Fibroblast of peridontal ligament (primary cell): Measurements from ENCODE around the gene DDX5.
A peak's percentile ranks its signal among the peaks of the same experiment; 100 is the strongest.

Experiments used
- DNase-seq: peaks from one replicate; pipeline ENCODE4 v3.0.0-alpha.2; 2010; ENCODE audit errors: extremely low read depth

The DDX5 gene

GRCh38 chr17:64506201-64506575 is at the start of gene DDX5:
Gene DDX5 (minus strand): TSS chr17:64506289. CDS start chr17:64506119, 170 bp downstream.
- peak; percentile 95 for DNase-seq

DNA sequence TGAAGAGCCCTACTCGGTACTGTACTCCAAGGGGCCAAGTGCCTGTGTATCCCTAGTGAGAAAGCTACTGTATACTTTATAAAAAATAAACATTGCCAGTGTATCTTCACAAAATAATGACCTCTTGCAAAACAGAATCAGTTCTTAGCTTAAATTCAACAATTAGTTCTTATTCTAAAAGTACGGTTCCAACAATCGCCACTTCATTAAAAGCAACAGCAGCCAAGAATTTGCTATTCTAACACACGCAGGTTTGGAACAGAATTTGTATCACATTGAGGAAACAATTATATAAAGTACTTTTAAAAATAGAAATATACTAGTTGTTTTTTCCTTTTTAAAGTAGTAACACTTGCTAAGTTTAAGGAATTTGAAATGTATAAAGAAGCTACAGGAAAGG is 49.2 kb upstream of the DDX5 start:
- DNase-seq: no peak

DNA sequence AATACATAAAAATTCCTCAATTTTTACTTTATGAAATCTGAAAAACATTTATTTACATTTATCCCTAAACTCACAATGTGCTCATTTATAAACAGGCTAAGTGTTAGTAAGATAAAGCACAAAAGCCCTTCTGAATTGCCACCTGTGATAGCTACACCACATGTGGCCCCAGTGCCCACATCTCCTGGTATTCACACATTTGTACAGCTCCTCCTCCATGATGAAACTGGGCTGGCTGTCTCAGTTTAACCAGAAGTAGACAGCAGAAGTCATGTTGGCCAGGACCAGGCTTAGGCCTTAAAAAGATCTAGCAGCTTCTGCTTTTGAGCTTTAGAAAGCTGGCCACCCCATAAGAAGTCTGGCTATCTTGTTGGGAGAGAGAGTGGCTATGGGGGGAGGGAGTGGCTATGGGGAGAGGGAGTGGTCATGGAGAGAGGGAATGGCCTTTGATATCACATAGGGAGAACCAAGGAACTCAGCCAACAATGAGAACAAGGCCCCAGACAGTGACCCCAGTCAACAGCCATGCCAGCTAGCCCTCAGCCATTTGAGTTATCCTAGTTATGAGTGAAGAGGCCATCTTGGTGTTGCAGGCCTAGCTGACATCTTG is 48.0 kb upstream of the DDX5 start:
- no peak for DNase-seq

GRCh38 chr17:64551461-64551860 is 45.4 kb upstream of the DDX5 start:
- DNase-seq: no peak

GRCh38 chr17:64547319-64547718 is 41.2 kb upstream of the DDX5 start:
- DNase-seq: no peak

DNA sequence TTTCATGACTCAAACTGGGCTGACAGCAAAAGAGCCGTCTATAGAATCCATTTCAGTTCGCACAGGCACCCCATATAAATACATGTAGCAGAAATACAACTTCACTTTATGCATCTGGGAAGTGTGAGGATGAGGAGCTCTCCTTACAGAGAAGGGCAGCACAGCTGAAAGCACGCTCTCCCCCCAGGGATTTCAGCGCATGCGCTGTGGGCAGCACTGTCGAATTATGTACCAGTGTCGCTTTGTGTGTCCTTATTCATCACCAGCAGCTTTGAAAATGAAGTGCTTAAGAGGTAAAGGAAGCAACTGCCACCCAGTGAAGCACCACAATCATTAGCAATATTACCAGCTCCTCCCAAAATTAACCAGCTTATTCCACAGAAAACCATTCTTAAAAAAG is 40.6 kb upstream of the DDX5 start:
- DNase-seq: no peak

DNA sequence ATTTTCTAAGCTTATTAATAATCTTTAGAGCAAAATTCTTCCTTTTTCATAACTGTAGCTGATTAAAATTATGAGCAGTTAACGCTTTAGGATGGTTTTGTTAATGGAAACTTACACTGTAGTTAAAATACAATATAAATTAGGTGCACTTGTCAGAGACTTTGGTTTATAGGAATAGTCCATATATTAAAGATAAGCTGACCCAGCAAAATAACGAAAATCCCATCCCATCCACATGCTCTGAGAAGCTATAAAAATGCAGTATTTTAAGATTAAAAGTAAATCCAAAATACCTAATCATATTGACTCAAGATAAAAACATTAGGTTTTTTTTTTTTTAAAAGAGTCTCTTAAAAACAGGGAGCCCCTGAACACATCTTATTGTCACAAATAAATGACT is 38.7 kb upstream of the DDX5 start:
- no peak for DNase-seq

- DNase-seq: no peak
Measured at GRCh38 chr17:64540118-64540776, 34.2 kb upstream of the DDX5 start.

DNA sequence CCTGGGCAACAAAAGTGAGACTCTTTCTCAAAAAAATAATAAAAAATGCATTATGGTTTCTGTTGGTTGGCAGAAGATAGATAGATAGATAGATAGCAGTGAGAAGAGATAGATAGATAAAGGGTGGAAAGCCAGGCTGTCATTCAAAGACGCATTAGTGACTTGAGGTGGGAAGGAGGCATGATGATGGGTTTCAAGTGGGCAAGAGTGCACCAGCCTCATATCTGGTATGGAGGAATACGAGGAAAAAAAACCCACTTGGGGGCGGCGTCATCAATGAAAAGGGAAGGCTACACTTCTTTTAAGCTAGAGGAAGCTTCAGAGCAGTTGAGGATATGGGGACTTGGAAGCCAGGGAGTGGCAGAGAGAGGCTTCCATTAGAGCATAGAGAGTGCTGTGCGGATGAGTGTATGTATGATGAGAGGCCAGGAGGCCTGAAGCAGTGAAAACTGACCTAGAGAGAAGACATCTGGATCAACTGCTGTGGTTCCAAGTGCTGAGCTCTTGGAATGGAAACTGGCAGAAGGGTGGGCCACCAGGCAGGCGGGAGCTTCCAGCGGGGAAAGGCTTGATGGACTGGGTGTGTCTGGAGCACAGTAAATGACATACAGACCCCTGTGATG is 32.5 kb upstream of the DDX5 start:
- DNase-seq: no peak

DNA sequence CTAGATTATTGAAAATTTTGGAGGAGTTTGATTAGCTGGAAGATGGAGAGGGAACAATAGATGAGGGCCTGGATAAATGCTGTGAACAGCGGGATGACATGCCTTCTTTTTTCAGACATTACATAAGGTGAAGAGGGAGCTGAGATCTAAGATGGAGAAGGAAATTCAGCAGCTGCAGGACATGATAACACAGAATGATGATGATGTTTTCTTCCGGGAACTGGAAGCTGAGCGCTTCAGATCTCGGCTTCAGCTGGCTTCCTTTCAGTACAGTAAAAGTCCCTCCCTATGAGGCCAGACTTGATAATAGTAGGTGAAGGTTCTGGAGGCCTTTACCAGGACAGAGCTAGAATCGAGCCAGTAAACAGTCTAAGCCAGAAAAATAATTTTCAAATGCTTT is 31.4 kb upstream of the DDX5 start:
- DNase-seq: no peak

DNA sequence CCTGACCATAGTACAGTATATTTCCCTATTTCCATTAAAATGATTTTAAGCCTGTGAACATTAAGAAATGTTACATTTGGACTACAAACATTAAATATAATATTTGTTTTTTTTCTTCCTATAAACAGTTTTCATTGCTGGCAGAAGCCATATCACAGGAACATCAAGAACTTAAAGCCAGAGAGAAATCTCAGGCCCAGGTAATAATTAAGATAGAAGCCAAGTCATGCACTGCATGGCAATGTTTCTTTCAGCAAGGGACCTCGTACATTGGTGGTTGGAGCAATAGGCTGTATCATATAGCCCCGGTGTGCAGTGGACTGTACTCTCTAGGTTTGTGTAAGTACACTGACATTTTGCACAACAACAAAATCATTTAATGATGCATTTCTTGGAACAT is 30.8 kb upstream of the DDX5 start:
- DNase-seq: no peak

DNA sequence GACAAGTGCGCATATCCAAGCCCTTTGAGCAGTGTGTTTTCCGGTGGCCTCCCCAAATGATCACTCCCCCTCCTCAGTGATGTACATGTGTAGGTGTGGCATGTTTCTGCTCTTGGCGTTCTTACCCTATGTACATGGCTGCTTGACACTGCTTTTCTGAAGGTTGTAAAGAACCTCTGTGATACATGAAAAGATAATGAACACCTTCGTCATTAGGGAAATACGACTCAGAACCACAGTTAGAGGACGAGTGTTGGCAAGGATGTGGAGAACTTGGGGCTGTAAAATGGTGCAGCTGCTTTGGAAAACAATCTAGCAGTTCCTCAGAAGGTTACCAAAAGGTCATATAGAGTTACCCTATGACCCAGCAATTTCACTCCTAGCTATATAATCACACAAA is 29.3 kb upstream of the DDX5 start:
- DNase-seq: no peak

- DNase-seq: no peak
Measured at GRCh38 chr17:64534187-64534586, 28.1 kb upstream of the DDX5 start.

DNA sequence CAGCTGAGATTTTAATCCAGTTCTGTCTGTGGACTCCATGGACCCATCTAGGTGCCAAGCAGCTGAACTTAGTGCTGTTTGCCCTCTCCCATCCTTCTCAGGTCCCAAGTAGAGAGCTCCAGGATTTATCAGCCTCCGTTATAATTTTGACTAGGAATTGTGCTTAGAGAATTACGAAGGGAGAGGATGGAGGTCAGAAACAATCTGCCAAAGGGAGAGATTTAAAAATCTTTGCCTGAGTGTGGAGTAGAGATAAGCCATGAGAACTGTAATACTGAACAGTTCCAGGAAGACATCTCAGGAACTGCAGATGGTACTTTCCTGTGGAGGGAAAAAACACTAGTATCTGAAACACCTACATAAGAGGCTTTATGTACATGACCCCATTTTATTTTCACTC is 27.7 kb upstream of the DDX5 start:
- no peak for DNase-seq

GRCh38 chr17:64532409-64532808 is 26.3 kb upstream of the DDX5 start:
- DNase-seq: peak; percentile 37

DNA sequence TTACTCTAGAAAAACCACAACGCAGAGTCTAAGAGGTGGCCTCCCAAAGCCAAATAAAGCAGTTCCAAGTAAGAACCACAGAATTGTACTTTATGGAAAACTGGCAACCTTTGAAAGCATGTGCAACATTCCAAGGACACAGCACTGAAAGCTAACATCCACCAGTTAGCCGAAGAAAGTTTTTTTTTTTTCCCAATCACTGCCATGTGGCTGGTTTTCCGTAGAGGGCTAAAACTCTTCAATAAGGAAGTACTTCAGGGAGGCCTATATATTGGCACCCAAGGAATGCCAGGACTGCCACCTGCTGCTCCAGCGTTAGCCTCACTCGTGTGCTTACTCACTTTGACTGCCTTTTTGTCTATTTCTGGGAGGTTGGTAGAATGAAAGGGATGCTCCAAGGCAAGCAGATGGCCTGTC is 25.9 kb upstream of the DDX5 start:
- peak; percentile 96 for DNase-seq

GRCh38 chr17:64529221-64529620 is 23.1 kb upstream of the DDX5 start:
- no peak for DNase-seq

DNA sequence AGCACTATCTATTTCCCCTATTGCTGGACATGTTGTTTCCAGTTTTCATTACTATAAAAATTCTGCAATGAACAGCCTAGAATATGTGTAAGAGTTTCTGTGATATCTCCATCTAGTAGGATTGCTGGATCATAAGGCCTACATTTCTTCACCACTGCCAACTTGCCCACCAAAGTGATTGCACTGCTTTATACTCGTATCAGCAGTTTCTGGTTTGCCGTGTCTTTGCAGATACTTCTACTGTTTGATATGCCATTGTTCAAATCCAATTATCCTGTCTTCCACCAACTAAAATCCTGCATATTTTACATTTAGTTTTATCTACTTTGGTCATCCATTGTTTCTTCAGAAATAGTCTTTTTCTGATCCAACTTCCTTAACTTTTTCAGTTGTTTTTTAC is 21.8 kb upstream of the DDX5 start:
- DNase-seq: no peak

DNA sequence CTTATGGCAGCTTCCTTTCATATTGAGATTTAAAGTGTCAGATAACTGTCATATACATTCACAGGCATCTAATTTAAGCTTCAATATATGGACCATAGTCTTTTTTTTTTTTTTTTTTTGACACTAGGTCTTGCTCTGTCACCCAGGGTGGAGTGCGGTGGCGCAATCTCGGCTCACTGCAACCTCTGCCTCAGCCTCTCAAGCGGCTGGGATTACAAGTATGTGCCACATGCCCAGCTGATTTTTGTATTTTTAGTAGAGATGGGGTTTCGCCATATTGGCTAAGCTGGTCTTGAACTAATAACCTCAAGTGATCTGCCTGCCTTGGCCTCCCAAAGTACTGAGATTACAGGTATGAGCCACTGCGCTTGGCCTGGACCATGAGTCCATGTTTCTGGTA is 14.3 kb upstream of the DDX5 start:
- DNase-seq: no peak

DNA sequence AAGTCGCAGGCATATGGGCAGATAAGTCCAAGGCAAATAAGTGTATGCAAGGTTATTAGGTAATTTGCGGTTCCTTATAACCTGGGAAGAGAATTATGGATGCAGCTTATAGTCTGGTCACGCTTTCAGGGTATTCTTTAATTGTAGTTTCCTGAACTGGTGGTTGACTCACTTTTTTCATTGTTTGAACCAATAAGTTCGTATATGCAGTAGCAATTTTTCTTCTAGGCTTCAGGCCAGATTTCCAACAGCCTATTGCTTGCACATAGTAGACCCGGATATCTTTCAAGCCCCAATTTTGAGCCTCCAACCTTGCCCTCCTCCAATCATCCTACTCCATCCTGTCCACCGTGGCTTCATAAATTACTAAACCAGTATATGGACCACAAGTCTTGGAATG is 13.5 kb upstream of the DDX5 start:
- no peak for DNase-seq

- no peak for DNase-seq
Measured at GRCh38 chr17:64515829-64516228, 9.7 kb upstream of the DDX5 start.

DNA sequence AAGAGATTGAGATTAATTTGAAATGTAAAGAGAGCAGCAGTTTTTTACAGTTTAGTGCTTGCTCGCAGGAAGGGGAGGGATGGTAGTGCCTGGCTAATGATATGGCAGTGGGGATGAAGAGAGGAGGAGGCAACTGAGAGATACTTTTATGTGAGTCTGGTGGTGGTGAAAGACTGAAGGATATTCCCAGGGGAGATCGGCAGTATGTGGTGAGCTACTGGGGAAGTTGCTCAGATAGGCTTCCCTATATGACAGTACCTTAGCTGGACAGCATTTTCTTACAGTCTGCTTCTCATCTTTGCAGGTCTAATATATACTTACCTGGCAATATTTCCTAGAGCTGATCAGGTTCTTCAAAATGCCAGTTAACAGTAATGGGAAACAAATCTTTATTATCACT is 9.3 kb upstream of the DDX5 start:
- DNase-seq: no peak

GRCh38 chr17:64509179-64509578 is 3.1 kb upstream of the DDX5 start:
- DNase-seq: no peak

- DNase-seq: no peak
Measured at GRCh38 chr17:64508683-64509082, 2.6 kb upstream of the DDX5 start.
